Mucosa of stomach (tissue), 1 donor: Measurements from ENCODE around the gene ARID4A.
"Not testable (repeated sequence)": the region's sequence is repeated elsewhere in the genome, so short reads cannot be mapped to it uniquely, and the experiment has no call there.

Experiments used
- H3K27me3 ChIP-seq: one replicate; pipeline ENCODE4 v1.7.0; 2013; ENCODE audit warnings: mild to moderate bottlenecking, low read length; ENCODE audit not compliant: control insufficient read depth, insufficient read depth
- H3K36me3 ChIP-seq: one replicate; pipeline ENCODE4 v1.7.0; 2013; ENCODE audit warnings: low read length; ENCODE audit not compliant: control insufficient read depth, insufficient read depth
- H3K4me1 ChIP-seq: one replicate; pipeline ENCODE4 v1.7.0; 2013; ENCODE audit warnings: mild to moderate bottlenecking, low read length; ENCODE audit not compliant: control insufficient read depth, insufficient read depth
- H3K4me3 ChIP-seq: one replicate; pipeline ENCODE4 v1.7.0; 2013; ENCODE audit warnings: low read length
- H3K9ac ChIP-seq: one replicate; pipeline ENCODE4 v1.7.0; 2013; ENCODE audit warnings: mild to moderate bottlenecking, low read length, moderate library complexity
- H3K9me3 ChIP-seq: one replicate; pipeline ENCODE4 v1.7.0; 2013; ENCODE audit warnings: mild to moderate bottlenecking, low read length, moderate library complexity; ENCODE audit not compliant: control insufficient read depth
- donor health status: Pancreatic carcinoma.

Gene ARID4A, protein sequence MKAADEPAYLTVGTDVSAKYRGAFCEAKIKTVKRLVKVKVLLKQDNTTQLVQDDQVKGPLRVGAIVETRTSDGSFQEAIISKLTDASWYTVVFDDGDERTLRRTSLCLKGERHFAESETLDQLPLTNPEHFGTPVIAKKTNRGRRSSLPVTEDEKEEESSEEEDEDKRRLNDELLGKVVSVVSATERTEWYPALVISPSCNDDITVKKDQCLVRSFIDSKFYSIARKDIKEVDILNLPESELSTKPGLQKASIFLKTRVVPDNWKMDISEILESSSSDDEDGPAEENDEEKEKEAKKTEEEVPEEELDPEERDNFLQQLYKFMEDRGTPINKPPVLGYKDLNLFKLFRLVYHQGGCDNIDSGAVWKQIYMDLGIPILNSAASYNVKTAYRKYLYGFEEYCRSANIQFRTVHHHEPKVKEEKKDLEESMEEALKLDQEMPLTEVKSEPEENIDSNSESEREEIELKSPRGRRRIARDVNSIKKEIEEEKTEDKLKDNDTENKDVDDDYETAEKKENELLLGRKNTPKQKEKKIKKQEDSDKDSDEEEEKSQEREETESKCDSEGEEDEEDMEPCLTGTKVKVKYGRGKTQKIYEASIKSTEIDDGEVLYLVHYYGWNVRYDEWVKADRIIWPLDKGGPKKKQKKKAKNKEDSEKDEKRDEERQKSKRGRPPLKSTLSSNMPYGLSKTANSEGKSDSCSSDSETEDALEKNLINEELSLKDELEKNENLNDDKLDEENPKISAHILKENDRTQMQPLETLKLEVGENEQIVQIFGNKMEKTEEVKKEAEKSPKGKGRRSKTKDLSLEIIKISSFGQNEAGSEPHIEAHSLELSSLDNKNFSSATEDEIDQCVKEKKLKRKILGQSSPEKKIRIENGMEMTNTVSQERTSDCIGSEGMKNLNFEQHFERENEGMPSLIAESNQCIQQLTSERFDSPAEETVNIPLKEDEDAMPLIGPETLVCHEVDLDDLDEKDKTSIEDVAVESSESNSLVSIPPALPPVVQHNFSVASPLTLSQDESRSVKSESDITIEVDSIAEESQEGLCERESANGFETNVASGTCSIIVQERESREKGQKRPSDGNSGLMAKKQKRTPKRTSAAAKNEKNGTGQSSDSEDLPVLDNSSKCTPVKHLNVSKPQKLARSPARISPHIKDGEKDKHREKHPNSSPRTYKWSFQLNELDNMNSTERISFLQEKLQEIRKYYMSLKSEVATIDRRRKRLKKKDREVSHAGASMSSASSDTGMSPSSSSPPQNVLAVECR

GRCh38 chr14:58298477-58299400 lies at the start of gene ARID4A:
Gene ARID4A (plus strand): TSS chr14:58298555. CDS start chr14:58299855, 1,300 bp downstream.
- peak within 1 kb of the TSS; percentile 96 for H3K9ac ChIP-seq
- no peaks in the 10 kb centered on the region for H3K9me3 ChIP-seq
- H3K27me3 ChIP-seq = no peaks in the 10 kb centered on the region
- H3K4me1 ChIP-seq = no peaks in the 10 kb centered on the region
- H3K4me3 ChIP-seq = peak within 1 kb of the TSS; percentile 98
- peaks cover 6% of the 10 kb centered on the region for H3K36me3 ChIP-seq

DNA sequence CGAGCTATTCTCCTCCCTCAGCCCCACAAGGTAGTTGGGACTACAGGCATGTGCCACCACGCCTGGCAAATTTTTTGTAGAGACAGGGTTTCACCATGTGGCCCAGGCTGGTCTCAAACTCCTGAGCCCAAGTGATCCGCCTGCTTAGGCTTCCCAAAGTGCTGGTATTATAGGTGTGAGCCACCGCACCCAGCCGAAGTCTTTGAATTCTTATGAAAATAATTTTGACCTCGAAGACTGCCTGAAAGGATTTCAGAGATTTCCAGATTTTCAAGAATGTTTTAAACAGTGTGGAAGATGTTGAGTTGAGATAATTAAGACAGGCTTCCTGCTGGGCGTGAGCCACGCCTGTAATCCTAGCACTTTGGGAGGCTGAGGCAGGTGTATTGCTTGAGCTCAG lies 48.7 kb upstream of the ARID4A start:
- no peak overlapping the region for H3K9ac ChIP-seq
- no peaks in the 10 kb centered on the region for H3K27me3 ChIP-seq
- H3K4me3 ChIP-seq = no peak overlapping the region
- H3K4me1 ChIP-seq = peaks cover 15% of the 10 kb centered on the region
- H3K9me3 ChIP-seq = no peaks in the 10 kb centered on the region
- H3K36me3 ChIP-seq = no peaks in the 10 kb centered on the region

DNA sequence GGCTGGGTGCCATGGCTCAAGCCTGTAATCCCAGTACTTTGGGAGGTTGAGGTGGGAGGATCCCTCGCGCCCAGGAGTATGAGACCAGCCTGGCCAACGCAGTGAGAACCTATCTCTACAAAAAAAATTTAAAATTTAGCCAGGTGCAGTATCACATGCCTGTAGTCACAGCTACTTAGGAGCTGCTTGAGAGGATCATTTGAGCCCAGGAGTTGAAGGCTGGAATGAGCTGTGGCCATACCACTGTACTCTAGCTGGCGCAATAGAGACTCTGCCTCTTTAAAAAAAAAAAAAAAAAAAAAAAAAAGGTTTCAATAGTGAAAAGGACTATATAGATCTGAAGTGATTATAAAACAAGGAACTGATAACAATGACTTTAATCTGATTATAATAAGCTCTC lies 40.2 kb upstream of the ARID4A start:
- no peaks in the 10 kb centered on the region for H3K9me3 ChIP-seq
- no peak overlapping the region for H3K9ac ChIP-seq
- H3K4me3 ChIP-seq = no peak overlapping the region
- no peaks in the 10 kb centered on the region for H3K36me3 ChIP-seq
- H3K27me3 ChIP-seq = no peaks in the 10 kb centered on the region
- no peaks in the 10 kb centered on the region for H3K4me1 ChIP-seq

- H3K4me3 ChIP-seq, H3K36me3 ChIP-seq, H3K9me3 ChIP-seq: not testable (repeated sequence)
Observed at GRCh38 chr14:58262005-58262404, 36.4 kb upstream of the ARID4A start.

GRCh38 chr14:58265401-58265800 lies 33.0 kb upstream of the ARID4A start:
- Histone ChIP-seq H3K9me3 (no peaks in the 10 kb centered on the region), H3K4me1 (no peaks in the 10 kb centered on the region), H3K9ac (no peak overlapping the region), H3K27me3 (no peaks in the 10 kb centered on the region), H3K36me3 (no peaks in the 10 kb centered on the region), H3K4me3 (no peak overlapping the region)

More at GRCh38 chr14:58262005-58262404, 36.4 kb upstream of the ARID4A start:
- H3K9ac ChIP-seq, H3K27me3 ChIP-seq, H3K4me1 ChIP-seq: not testable (repeated sequence)

DNA sequence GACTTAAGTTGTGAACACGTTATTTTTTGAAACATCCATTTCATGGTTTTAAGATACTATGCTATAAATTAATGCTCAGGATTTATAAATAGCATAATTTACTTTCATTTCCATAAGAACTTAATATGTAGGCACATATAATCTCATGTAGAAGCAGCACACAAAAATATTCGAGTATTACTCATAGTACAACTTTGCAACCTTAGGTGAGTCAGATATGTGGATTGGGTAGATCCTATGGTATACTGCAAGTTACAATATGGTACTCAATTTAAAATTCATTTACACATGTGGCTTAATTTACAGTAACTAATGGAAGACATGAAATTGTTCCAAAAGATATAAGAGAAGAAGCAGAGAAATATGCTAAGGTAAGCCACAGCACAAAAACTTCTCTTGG lies 27.7 kb upstream of the ARID4A start:
- H3K9ac ChIP-seq = no peak overlapping the region
- no peaks in the 10 kb centered on the region for H3K4me1 ChIP-seq
- H3K36me3 ChIP-seq = no peaks in the 10 kb centered on the region
- H3K4me3 ChIP-seq = no peak overlapping the region
- H3K9me3 ChIP-seq = no peaks in the 10 kb centered on the region
- H3K27me3 ChIP-seq = no peaks in the 10 kb centered on the region

DNA sequence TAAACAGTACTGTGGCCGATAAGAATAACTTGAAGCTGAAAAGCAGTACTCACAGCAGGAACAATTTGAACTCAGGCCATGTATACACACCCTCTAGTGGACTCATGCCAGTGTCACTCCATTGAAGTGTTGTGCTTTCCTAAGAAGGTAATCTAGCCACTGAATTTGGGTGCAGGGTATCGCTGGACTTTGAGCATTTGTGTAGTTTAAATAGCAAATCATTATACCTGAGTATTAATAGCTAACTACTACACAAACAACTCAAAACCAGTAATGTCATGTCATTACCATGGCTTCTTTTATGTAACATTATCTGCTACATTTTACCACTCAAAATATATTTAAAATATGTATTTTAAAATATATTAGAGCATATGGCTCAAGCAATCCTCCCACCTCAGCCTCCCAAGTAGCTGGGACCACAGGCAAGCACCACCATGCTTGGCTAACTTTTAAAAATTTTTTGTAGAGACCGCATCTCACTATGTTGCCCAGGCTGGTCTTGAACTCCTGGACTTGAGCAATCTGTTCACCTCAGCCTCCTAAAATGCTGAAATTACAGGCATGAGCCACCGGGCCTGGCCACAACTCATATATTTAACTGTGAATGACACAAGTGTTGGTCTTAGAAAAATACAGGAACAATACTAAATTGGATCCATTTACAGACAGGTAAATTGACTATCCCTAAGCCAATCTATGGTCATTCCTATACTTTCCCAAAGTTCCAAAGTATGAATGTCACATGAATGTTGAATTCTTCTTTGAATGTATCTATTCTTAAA lies 25.6 kb upstream of the ARID4A start:
- no peak overlapping the region for H3K4me3 ChIP-seq
- no peaks in the 10 kb centered on the region for H3K4me1 ChIP-seq
- no peaks in the 10 kb centered on the region for H3K27me3 ChIP-seq
- H3K36me3 ChIP-seq = no peaks in the 10 kb centered on the region
- H3K9me3 ChIP-seq = no peaks in the 10 kb centered on the region
- no peak overlapping the region for H3K9ac ChIP-seq

DNA sequence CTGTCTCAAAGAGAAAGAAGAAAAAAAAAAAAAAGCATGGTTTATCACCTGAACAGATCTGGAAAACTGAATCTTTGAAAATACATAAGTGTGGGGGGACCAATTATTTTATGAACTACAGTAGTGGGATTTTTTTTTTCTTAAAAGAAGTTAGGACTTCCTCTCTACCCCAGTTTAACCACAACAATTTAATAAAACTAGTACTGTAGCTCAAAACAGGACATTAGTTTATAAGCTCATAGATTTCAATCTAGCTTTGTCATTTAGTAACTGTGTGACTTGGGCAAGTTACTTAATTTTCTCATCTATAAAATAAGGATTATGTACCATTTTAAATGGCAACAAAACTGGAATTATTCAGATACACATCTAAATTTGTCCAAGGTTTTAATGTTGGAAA lies 23.5 kb upstream of the ARID4A start:
- H3K36me3 ChIP-seq = no peaks in the 10 kb centered on the region
- no peak overlapping the region for H3K4me3 ChIP-seq
- no peaks in the 10 kb centered on the region for H3K9me3 ChIP-seq
- H3K27me3 ChIP-seq = no peaks in the 10 kb centered on the region
- no peak overlapping the region for H3K9ac ChIP-seq
- no peaks in the 10 kb centered on the region for H3K4me1 ChIP-seq

- H3K4me1 ChIP-seq = no peaks in the 10 kb centered on the region
- H3K36me3 ChIP-seq = no peaks in the 10 kb centered on the region
- no peak overlapping the region for H3K9ac ChIP-seq
- no peaks in the 10 kb centered on the region for H3K9me3 ChIP-seq
- H3K4me3 ChIP-seq = no peak overlapping the region
- no peaks in the 10 kb centered on the region for H3K27me3 ChIP-seq
Observed at GRCh38 chr14:58275527-58276190, 22.7 kb upstream of the ARID4A start.

DNA sequence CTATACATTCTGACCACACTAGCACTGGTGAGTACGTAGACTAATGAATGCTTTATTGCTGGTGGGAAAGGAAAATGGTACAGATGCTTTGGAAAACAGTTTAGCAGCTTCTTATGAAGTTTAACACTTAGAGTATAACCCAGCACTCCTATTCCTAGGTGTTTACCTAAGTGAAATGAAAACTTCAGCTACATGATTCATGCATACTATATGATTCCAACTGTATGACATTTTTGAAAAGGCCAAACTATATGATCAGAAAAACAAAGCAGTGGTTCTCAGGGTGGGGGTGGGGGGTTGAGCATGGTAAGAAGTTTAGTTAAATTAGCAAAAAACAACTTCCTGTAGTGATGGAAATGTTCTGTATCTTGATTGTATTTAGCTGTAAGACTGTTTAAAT lies 22.1 kb upstream of the ARID4A start:
- Histone ChIP-seq H3K4me1 (peaks cover 3% of the 10 kb centered on the region), H3K27me3 (no peaks in the 10 kb centered on the region), H3K4me3 (no peak overlapping the region), H3K9me3 (no peaks in the 10 kb centered on the region), H3K9ac (no peak overlapping the region), H3K36me3 (no peaks in the 10 kb centered on the region)
